ENCODE results near the gene FN3K.

Gene FN3K

DNA sequence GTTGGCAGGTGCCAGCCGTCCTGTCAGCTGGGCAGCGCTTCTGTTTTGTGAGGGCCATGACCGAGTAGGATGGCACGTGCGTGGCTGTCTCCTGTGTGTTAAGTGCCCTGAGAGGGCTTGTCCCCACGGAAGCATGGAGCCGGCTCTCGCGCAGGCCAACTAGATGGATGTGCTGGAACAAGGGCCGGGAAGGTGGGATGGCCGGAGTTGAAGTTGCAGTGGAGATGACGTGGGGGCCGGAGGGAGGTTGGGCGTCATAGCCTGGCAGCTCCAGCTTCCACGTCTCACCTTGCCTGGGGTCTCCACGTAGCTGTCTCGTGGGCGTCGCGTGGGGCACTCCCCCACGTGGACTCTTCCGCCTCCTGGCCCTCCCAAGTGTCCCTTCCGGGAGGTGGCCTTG, 44.1 kb downstream of the FN3K start:
- Histone ChIP-seq H4K8ac (ENCODE audit: low read length) (no peak overlapping the region), H2BK120ac (ENCODE audit: low read depth, low read length) (no peak overlapping the region), H3K27me3 (ENCODE audit: control insufficient read depth in 1 of 2, insufficient read depth in 1 of 2, low read length in 2 of 2) (no peaks in the 10 kb centered on the region), H3K14ac (ENCODE audit: low read length in 2 of 2) (no peak overlapping the region), H3K79me1 (replicated peaks; ENCODE audit: low read length, poor library complexity, severe bottlenecking) (peaks cover 23% of the 10 kb centered on the region), H3K9ac (ENCODE audit: low read length) (no peak overlapping the region), H4K91ac (ENCODE audit: low read length) (peak overlapping the region; percentile 31), H3K4me1 (ENCODE audit: control insufficient read depth, insufficient read depth, low read depth, low read length) (peaks cover 17% of the 10 kb centered on the region), H3K4me2 (ENCODE audit: low read length, poor library complexity, severe bottlenecking) (no peak overlapping the region), H3K36me3 (ENCODE audit: control insufficient read depth in 1 of 2, insufficient read depth in 2 of 2, low read depth in 1 of 2, low read length in 2 of 2) (peaks cover 30 to 31% of the 10 kb centered on the region in 2 experiments), H2AFZ (ENCODE audit: low read depth, low read length) (no peak overlapping the region), H3K9me3 (ENCODE audit: control insufficient read depth, low read length) (no peaks in the 10 kb centered on the region), H3K18ac (ENCODE audit: low read depth in 1 of 2, low read length in 2 of 2) (no peak overlapping the region), H2AK5ac (ENCODE audit: low read length, severe bottlenecking) (no peak overlapping the region), H2BK5ac (ENCODE audit: low read depth, low read length, poor library complexity, severe bottlenecking) (no peak overlapping the region), H2BK15ac (ENCODE audit: low read depth, poor library complexity, severe bottlenecking) (no peak overlapping the region), H3K27ac (ENCODE audit: low read length, poor library complexity, severe bottlenecking) (no peak overlapping the region), H3K4ac (ENCODE audit: low read depth in 1 of 2, low read length in 2 of 2) (no peak overlapping the region), H2BK12ac (ENCODE audit: low read length in 2 of 2) (no peak overlapping the region), H3K23ac (ENCODE audit: low read length in 2 of 2) (peak overlapping the region in 1 of 2 experiments; percentile 15), H3K4me3 (ENCODE audit: insufficient read depth in 1 of 2, low read depth in 1 of 2, low read length in 2 of 2) (no peak overlapping the region)
- WGBS = 99% methylated on average over 23 of the region's 23 CpGs
- DNase-seq = no peak

DNA sequence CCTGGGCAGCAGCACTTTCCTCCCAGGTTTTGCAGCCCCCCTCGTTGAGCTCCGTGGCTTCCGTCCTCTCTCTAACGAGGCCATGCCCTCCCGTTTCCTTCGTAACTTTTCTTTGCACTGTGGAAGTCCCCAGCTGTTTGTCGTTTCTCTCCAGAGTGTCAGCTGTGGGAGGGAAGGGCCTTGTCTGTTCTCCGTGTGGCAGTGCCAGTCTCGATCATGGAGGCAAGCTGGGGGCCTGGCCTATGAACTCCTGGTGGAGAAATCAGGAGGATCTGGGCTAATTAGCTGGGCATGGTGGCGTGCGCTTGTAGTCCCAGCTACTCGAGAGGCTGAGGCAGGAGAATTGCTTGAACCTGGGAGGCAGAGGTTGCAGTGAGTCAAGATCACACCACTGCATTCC, 44.8 kb downstream of the FN3K start:
- Histone ChIP-seq H3K4me1 (ENCODE audit: control insufficient read depth, insufficient read depth, low read depth, low read length) (peaks cover 11% of the 10 kb centered on the region), H3K14ac (ENCODE audit: low read length in 2 of 2) (peak overlapping the region in 1 of 2 experiments; percentile 6), H3K9ac (ENCODE audit: low read length) (peak overlapping the region; percentile 8), H3K23ac (ENCODE audit: low read length in 2 of 2) (no peak overlapping the region), H3K4me3 (ENCODE audit: insufficient read depth in 1 of 2, low read depth in 1 of 2, low read length in 2 of 2) (no peak overlapping the region), H4K91ac (ENCODE audit: low read length) (no peak overlapping the region), H3K9me3 (ENCODE audit: control insufficient read depth, low read length) (no peaks in the 10 kb centered on the region), H3K27me3 (ENCODE audit: control insufficient read depth in 1 of 2, insufficient read depth in 1 of 2, low read length in 2 of 2) (no peaks in the 10 kb centered on the region), H3K4me2 (ENCODE audit: low read length, poor library complexity, severe bottlenecking) (no peak overlapping the region), H2AFZ (ENCODE audit: low read depth, low read length) (no peak overlapping the region), H2AK5ac (ENCODE audit: low read length, severe bottlenecking) (no peak overlapping the region), H3K18ac (ENCODE audit: low read depth in 1 of 2, low read length in 2 of 2) (no peak overlapping the region), H3K79me1 (replicated peaks; ENCODE audit: low read length, poor library complexity, severe bottlenecking) (peaks cover 23% of the 10 kb centered on the region), H2BK15ac (ENCODE audit: low read depth, poor library complexity, severe bottlenecking) (no peak overlapping the region), H4K8ac (ENCODE audit: low read length) (peak overlapping the region; percentile 42), H3K27ac (ENCODE audit: low read length, poor library complexity, severe bottlenecking) (no peak overlapping the region), H3K36me3 (ENCODE audit: control insufficient read depth in 1 of 2, insufficient read depth in 2 of 2, low read depth in 1 of 2, low read length in 2 of 2) (peaks cover 33 to 34% of the 10 kb centered on the region in 2 experiments), H2BK12ac (ENCODE audit: low read length in 2 of 2) (peak overlapping the region in 1 of 2 experiments; percentile 19), H3K4ac (ENCODE audit: low read depth in 1 of 2, low read length in 2 of 2) (no peak overlapping the region), H2BK120ac (ENCODE audit: low read depth, low read length) (no peak overlapping the region), H2BK5ac (ENCODE audit: low read depth, low read length, poor library complexity, severe bottlenecking) (no peak overlapping the region)
- peak; percentile 22 for DNase-seq
- WGBS = 65% methylated on average over 12 of the region's 12 CpGs

DNA sequence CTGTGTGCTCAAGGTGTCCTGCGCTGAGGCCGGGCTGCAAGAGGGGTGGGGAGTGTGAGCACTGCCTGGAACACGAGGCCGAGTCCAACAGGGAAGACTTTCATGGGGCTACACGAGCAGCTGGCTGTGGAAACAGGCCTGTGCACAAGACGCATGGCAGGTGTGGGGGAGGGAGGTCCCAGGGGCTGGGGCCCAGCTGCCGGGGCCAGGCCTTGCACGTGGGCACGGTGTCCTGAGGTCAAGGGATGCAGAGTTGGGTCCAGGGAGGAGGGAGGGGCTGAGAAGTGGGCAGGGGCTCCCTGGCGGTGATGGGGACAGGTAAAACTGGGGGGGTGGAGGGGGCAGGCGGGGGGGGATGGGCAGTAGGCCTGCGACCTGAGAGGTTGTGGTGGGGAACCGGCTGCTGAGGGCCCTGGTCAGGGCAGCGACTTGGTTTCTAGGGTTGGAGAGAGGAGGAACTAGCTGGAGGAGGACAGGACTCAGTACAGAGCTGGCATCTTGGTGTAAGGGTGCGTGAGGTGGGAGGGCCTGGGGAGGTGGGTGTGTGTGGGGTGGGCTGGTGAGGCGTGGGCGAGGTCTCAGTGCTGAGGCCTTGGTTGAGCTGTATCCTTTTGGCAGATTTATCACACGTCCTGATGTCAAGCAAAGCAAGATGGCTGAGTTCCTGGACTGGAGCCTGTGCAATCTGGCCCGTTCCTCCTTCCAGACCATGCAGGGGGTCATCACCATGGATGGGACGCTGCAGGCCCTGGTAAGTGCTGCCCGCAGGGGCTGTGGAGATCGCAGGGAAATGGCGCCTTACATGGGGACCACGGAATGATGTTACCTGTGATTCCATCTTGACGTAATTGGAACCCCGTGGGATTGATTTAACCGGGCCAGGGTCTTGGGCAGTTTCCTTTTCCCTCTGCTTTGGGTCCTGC, 45.8 kb downstream of the FN3K start:
- peaks cover 32 to 33% of the 10 kb centered on the region in 2 experiments for H3K36me3 ChIP-seq (ENCODE audit: control insufficient read depth in 1 of 2, insufficient read depth in 2 of 2, low read depth in 1 of 2, low read length in 2 of 2)
- no peak overlapping the region for H2AK5ac ChIP-seq (ENCODE audit: low read length, severe bottlenecking)
- peaks cover 22% of the 10 kb centered on the region for H3K79me1 ChIP-seq (replicated peaks; ENCODE audit: low read length, poor library complexity, severe bottlenecking)
- no peak overlapping the region for H3K14ac ChIP-seq (ENCODE audit: low read length in 2 of 2)
- H4K8ac ChIP-seq (ENCODE audit: low read length) = no peak overlapping the region
- no peak overlapping the region for H3K23ac ChIP-seq (ENCODE audit: low read length in 2 of 2)
- no peak overlapping the region for H2AFZ ChIP-seq (ENCODE audit: low read depth, low read length)
- H3K27ac ChIP-seq (ENCODE audit: low read length, poor library complexity, severe bottlenecking) = no peak overlapping the region
- H3K4me2 ChIP-seq (ENCODE audit: low read length, poor library complexity, severe bottlenecking) = no peak overlapping the region
- no peak overlapping the region for H3K9ac ChIP-seq (ENCODE audit: low read length)
- no peak overlapping the region for H3K4ac ChIP-seq (ENCODE audit: low read depth in 1 of 2, low read length in 2 of 2)
- H2BK5ac ChIP-seq (ENCODE audit: low read depth, low read length, poor library complexity, severe bottlenecking) = no peak overlapping the region
- no peak overlapping the region for H3K18ac ChIP-seq (ENCODE audit: low read depth in 1 of 2, low read length in 2 of 2)
- no peak for DNase-seq
- no peaks in the 10 kb centered on the region for H3K9me3 ChIP-seq (ENCODE audit: control insufficient read depth, low read length)
- no peak overlapping the region for H2BK120ac ChIP-seq (ENCODE audit: low read depth, low read length)
- no peak overlapping the region for H3K4me3 ChIP-seq (ENCODE audit: insufficient read depth in 1 of 2, low read depth in 1 of 2, low read length in 2 of 2)
- H2BK12ac ChIP-seq (ENCODE audit: low read length in 2 of 2) = peak overlapping the region in 1 of 2 experiments; percentile 40
- no peaks in the 10 kb centered on the region for H3K27me3 ChIP-seq (ENCODE audit: control insufficient read depth in 1 of 2, insufficient read depth in 1 of 2, low read length in 2 of 2)
- WGBS = 85% methylated on average over 27 of the region's 27 CpGs
- peaks cover 10% of the 10 kb centered on the region for H3K4me1 ChIP-seq (ENCODE audit: control insufficient read depth, insufficient read depth, low read depth, low read length)
- no peak overlapping the region for H4K91ac ChIP-seq (ENCODE audit: low read length)
- H2BK15ac ChIP-seq (ENCODE audit: low read depth, poor library complexity, severe bottlenecking) = no peak overlapping the region

DNA sequence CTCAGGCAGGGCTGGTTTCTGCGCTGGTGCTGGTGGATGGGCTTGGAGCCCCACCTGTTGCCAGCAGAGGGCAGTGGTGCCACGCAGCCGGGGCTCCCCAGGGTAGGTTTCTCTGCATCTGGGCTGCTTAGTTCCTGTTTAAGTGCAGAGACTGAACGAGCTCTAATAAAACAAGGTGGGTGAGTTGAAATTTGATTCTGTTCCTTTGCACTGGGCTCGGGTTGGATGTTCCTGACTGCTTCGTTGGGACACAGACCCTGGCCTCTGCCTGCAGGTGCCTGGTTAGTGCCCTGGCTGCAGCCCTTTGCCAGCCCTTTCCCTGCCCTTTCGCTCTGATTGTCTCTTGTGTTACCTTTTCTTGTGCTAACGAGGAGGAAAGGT, 46.5 kb downstream of the FN3K start:
- peak; percentile 68 for DNase-seq
- H3K27me3 ChIP-seq (ENCODE audit: control insufficient read depth in 1 of 2, insufficient read depth in 1 of 2, low read length in 2 of 2) = no peaks in the 10 kb centered on the region
- peak overlapping the region; percentile 43 for H4K8ac ChIP-seq (ENCODE audit: low read length)
- H2BK15ac ChIP-seq (ENCODE audit: low read depth, poor library complexity, severe bottlenecking) = no peak overlapping the region
- WGBS = 38% methylated on average over 8 of the region's 8 CpGs
- no peak overlapping the region for H2AK5ac ChIP-seq (ENCODE audit: low read length, severe bottlenecking)
- no peak overlapping the region for H3K4ac ChIP-seq (ENCODE audit: low read depth in 1 of 2, low read length in 2 of 2)
- no peak overlapping the region for H2AFZ ChIP-seq (ENCODE audit: low read depth, low read length)
- H3K36me3 ChIP-seq (ENCODE audit: control insufficient read depth in 1 of 2, insufficient read depth in 2 of 2, low read depth in 1 of 2, low read length in 2 of 2) = peaks cover 25 to 33% of the 10 kb centered on the region in 2 experiments
- H2BK5ac ChIP-seq (ENCODE audit: low read depth, low read length, poor library complexity, severe bottlenecking) = no peak overlapping the region
- no peak overlapping the region for H3K4me2 ChIP-seq (ENCODE audit: low read length, poor library complexity, severe bottlenecking)
- no peak overlapping the region for H3K27ac ChIP-seq (ENCODE audit: low read length, poor library complexity, severe bottlenecking)
- no peak overlapping the region for H4K91ac ChIP-seq (ENCODE audit: low read length)
- no peak overlapping the region for H3K14ac ChIP-seq (ENCODE audit: low read length in 2 of 2)
- peaks cover 10% of the 10 kb centered on the region for H3K4me1 ChIP-seq (ENCODE audit: control insufficient read depth, insufficient read depth, low read depth, low read length)
- no peak overlapping the region for H3K23ac ChIP-seq (ENCODE audit: low read length in 2 of 2)
- H3K4me3 ChIP-seq (ENCODE audit: insufficient read depth in 1 of 2, low read depth in 1 of 2, low read length in 2 of 2) = no peak overlapping the region
- H2BK120ac ChIP-seq (ENCODE audit: low read depth, low read length) = no peak overlapping the region
- H3K79me1 ChIP-seq (replicated peaks; ENCODE audit: low read length, poor library complexity, severe bottlenecking) = peaks cover 22% of the 10 kb centered on the region
- no peaks in the 10 kb centered on the region for H3K9me3 ChIP-seq (ENCODE audit: control insufficient read depth, low read length)
- no peak overlapping the region for H3K9ac ChIP-seq (ENCODE audit: low read length)
- no peak overlapping the region for H3K18ac ChIP-seq (ENCODE audit: low read depth in 1 of 2, low read length in 2 of 2)
- H2BK12ac ChIP-seq (ENCODE audit: low read length in 2 of 2) = no peak overlapping the region

Data from mesenchymal stem cell (in vitro differentiated cells and primary cell).